Neuron (in vitro differentiated cells): Measurements from ENCODE around the gene ANKFN1.

ENCODE experiments used
- H2AFZ ChIP-seq: one replicate; pipeline ENCODE4 v1.6.1; 2013; ENCODE audit warnings: low read depth, mild to moderate bottlenecking, inconsistent platforms, low read length, moderate library complexity
- H3K27me3 ChIP-seq: one replicate; pipeline ENCODE4 v1.6.1; 2013; ENCODE audit warnings: low read length; ENCODE audit not compliant: insufficient read depth
- H3K36me3 ChIP-seq: one replicate; pipeline ENCODE4 v1.6.1; 2013; ENCODE audit warnings: low read length; ENCODE audit not compliant: insufficient read depth
- H3K4me1 ChIP-seq: one replicate; pipeline ENCODE4 v1.6.1; 2013; ENCODE audit warnings: low read length; ENCODE audit not compliant: insufficient read depth
- H3K4me3 ChIP-seq: 2 replicates; pipeline ENCODE4 v1.5.1; 2013; ENCODE audit warnings: mild to moderate bottlenecking, low read length, moderate library complexity
- H3K9me3 ChIP-seq: one replicate; pipeline ENCODE4 v1.6.1; 2013; ENCODE audit warnings: low read length

The ANKFN1 gene

GRCh38 chr17:56125830-56126819 is 27.1 kb upstream of the ANKFN1 start:
- Histone ChIP-seq H3K9me3 (no peaks in the 10 kb centered on the region), H3K4me1 (no peaks in the 10 kb centered on the region), H3K4me3 (no peak overlapping the region), H2AFZ (no peak overlapping the region), H3K27me3 (no peaks in the 10 kb centered on the region), H3K36me3 (no peaks in the 10 kb centered on the region)

GRCh38 chr17:56130026-56130425 is 23.2 kb upstream of the ANKFN1 start:
- H3K4me1 ChIP-seq: no peaks in the 10 kb centered on the region
- no peaks in the 10 kb centered on the region for H3K36me3 ChIP-seq
- H3K27me3 ChIP-seq: no peaks in the 10 kb centered on the region
- H2AFZ ChIP-seq: no peak overlapping the region
- no peak overlapping the region for H3K4me3 ChIP-seq
- no peaks in the 10 kb centered on the region for H3K9me3 ChIP-seq

- no peak overlapping the region for H3K4me3 ChIP-seq
- H3K27me3 ChIP-seq: no peaks in the 10 kb centered on the region
- no peaks in the 10 kb centered on the region for H3K9me3 ChIP-seq
- H2AFZ ChIP-seq: no peak overlapping the region
- H3K4me1 ChIP-seq: no peaks in the 10 kb centered on the region
- H3K36me3 ChIP-seq: no peaks in the 10 kb centered on the region
Measured at GRCh38 chr17:56130631-56131030, 22.6 kb upstream of the ANKFN1 start.

- no peak overlapping the region for H3K4me3 ChIP-seq
- H2AFZ ChIP-seq: no peak overlapping the region
- H3K36me3 ChIP-seq: no peaks in the 10 kb centered on the region
- no peaks in the 10 kb centered on the region for H3K9me3 ChIP-seq
- no peaks in the 10 kb centered on the region for H3K27me3 ChIP-seq
- H3K4me1 ChIP-seq: no peaks in the 10 kb centered on the region
Measured at GRCh38 chr17:56131431-56131830, 21.8 kb upstream of the ANKFN1 start.

GRCh38 chr17:56136301-56136700 is 17.0 kb upstream of the ANKFN1 start:
- Histone ChIP-seq H3K4me3 (no peak overlapping the region), H3K27me3 (no peaks in the 10 kb centered on the region), H3K4me1 (no peaks in the 10 kb centered on the region), H2AFZ (no peak overlapping the region), H3K36me3 (no peaks in the 10 kb centered on the region), H3K9me3 (no peaks in the 10 kb centered on the region)

GRCh38 chr17:56141046-56141839 is 12.0 kb upstream of the ANKFN1 start:
- H3K9me3 ChIP-seq: no peaks in the 10 kb centered on the region
- no peaks in the 10 kb centered on the region for H3K36me3 ChIP-seq
- no peaks in the 10 kb centered on the region for H3K4me1 ChIP-seq
- H3K27me3 ChIP-seq: no peaks in the 10 kb centered on the region
- H3K4me3 ChIP-seq: no peak overlapping the region
- no peak overlapping the region for H2AFZ ChIP-seq

GRCh38 chr17:56142325-56142724 is 10.9 kb upstream of the ANKFN1 start:
- no peaks in the 10 kb centered on the region for H3K27me3 ChIP-seq

GRCh38 chr17:56142781-56143180 is 10.5 kb upstream of the ANKFN1 start:
- Histone ChIP-seq H3K4me1 (no peaks in the 10 kb centered on the region), H3K4me3 (no peak overlapping the region), H3K9me3 (no peaks in the 10 kb centered on the region), H2AFZ (no peak overlapping the region), H3K27me3 (no peaks in the 10 kb centered on the region), H3K36me3 (no peaks in the 10 kb centered on the region)

More at GRCh38 chr17:56142325-56142724, 10.9 kb upstream of the ANKFN1 start:
- Histone ChIP-seq H3K36me3 (no peaks in the 10 kb centered on the region), H2AFZ (no peak overlapping the region), H3K4me1 (no peaks in the 10 kb centered on the region), H3K9me3 (no peaks in the 10 kb centered on the region), H3K4me3 (no peak overlapping the region)

- Histone ChIP-seq H3K9me3 (no peaks in the 10 kb centered on the region), H3K36me3 (no peaks in the 10 kb centered on the region), H2AFZ (no peak overlapping the region), H3K4me3 (no peak overlapping the region), H3K27me3 (no peaks in the 10 kb centered on the region), H3K4me1 (no peaks in the 10 kb centered on the region)
Measured at GRCh38 chr17:56144223-56144622, 9.1 kb upstream of the ANKFN1 start.

- Histone ChIP-seq H3K4me3 (no peak overlapping the region), H3K27me3 (no peaks in the 10 kb centered on the region), H3K9me3 (no peaks in the 10 kb centered on the region), H3K36me3 (no peaks in the 10 kb centered on the region), H3K4me1 (no peaks in the 10 kb centered on the region), H2AFZ (no peak overlapping the region)
Measured at GRCh38 chr17:56146534-56146933, 6.7 kb upstream of the ANKFN1 start.

GRCh38 chr17:56148333-56148732 is 4.9 kb upstream of the ANKFN1 start:
- no peaks in the 10 kb centered on the region for H3K9me3 ChIP-seq

GRCh38 chr17:56149266-56150036 is 3.8 kb upstream of the ANKFN1 start:
- Histone ChIP-seq H3K4me1 (peaks cover 8% of the 10 kb centered on the region), H3K4me3 (no peak overlapping the region), H3K27me3 (no peaks in the 10 kb centered on the region), H3K36me3 (no peaks in the 10 kb centered on the region), H2AFZ (no peak overlapping the region), H3K9me3 (no peaks in the 10 kb centered on the region)

More at GRCh38 chr17:56148333-56148732, 4.9 kb upstream of the ANKFN1 start:
- Histone ChIP-seq H2AFZ (no peak overlapping the region), H3K36me3 (no peaks in the 10 kb centered on the region), H3K4me1 (peaks cover 6% of the 10 kb centered on the region), H3K4me3 (no peak overlapping the region), H3K27me3 (no peaks in the 10 kb centered on the region)
